Progenitor cell of endocrine pancreas (in vitro differentiated cells): ENCODE data around the gene FOXP1. TPM values are rescaled to one million over a fixed set of nuclear protein-coding genes. Genes with fewer than 3 reads are reported as not detected.
"Not testable (repeated sequence)": the region's sequence is repeated elsewhere in the genome, so short reads cannot be mapped to it uniquely, and the experiment has no call there.

Experiments used
- DNase-seq: peaks from one replicate; pipeline ENCODE4 v3.0.0; 2021; ENCODE audit warnings: low spot score; ENCODE audit not compliant: unreplicated experiment
- H3K27ac Mint-ChIP-seq: 2 replicates; pipeline ENCODE4 v1.8.0; 2021; ENCODE audit warnings: mild to moderate bottlenecking, moderate library complexity, mixed read lengths
- H3K27me3 Mint-ChIP-seq: 2 replicates; pipeline ENCODE4 v1.8.0; 2021; ENCODE audit warnings: mixed read lengths
- H3K36me3 Mint-ChIP-seq: 2 replicates; pipeline ENCODE4 v1.8.0; 2022; ENCODE audit warnings: mixed read lengths; ENCODE audit not compliant: insufficient read depth
- H3K4me1 Mint-ChIP-seq: 2 replicates; pipeline ENCODE4 v1.8.0; 2021; ENCODE audit warnings: low read depth, mixed read lengths
- H3K4me3 Mint-ChIP-seq: 2 replicates; pipeline ENCODE4 v1.8.0; 2021; ENCODE audit warnings: low read depth, mild to moderate bottlenecking, moderate library complexity, mixed read lengths
- H3K9me3 Mint-ChIP-seq: 2 replicates; pipeline ENCODE4 v1.8.0; 2021; ENCODE audit warnings: low read depth, mixed read lengths
- total RNA-seq: library from RNA; stranded (reverse); gene quantifications from 2 replicates; pipeline ENCODE4 v1.2.1, GENCODE V29; 2021
- TF ChIP-seq, protein P1 (sequence below): fragments of 200-600 bp; sonication (generic); IDR thresholded peaks from one replicate; pipeline ENCODE4 v1.5.0; 2021; ENCODE audit warnings: antibody characterized with exemption, mild to moderate bottlenecking; ENCODE audit not compliant: unreplicated experiment

The FOXP1 gene
- total RNA-seq, 1 donor from 2014 or later: 242 TPM

DNA sequence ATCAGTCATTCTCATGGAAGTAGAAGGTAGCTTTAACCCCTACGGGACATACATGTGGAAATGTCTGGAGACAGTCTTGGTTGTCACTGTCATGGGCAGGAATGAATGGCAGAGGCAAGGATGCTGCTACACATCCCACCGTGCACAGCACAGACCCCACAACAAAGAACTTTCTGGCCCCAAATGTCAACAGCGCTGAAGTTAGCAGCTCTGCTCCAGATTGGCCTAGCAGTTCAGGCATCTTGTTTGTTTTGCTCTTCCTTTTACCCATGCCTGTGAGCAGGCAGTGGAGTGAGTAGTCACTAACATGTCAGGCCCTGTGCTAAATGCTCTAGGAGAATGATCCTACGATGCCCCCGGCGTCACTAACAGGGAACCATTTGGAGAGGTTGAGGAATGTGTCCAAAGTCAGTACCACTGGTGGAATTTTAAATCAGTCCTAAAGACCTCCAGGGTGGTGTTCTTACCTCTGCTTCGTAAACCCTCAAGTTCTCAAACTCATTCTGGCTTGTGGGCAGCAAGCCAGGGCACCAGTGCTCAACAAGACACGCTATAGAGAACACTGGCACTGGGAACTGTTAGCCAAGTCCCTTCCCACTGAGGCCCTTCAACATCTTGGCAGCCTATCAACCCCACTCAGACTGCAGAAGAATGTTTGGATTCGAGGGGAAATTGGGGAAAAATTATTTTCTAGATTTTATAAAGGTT lies 142.2 kb downstream of the FOXP1 start:
- H3K4me3 Mint-ChIP-seq: no peak overlapping the region
- peaks cover 14% of the 10 kb centered on the region for H3K36me3 Mint-ChIP-seq
- no peak overlapping the region for H3K27ac Mint-ChIP-seq
- no peak for DNase-seq
- peaks cover 11% of the 10 kb centered on the region for H3K4me1 Mint-ChIP-seq
- H3K9me3 Mint-ChIP-seq: peaks cover under 1% of the 10 kb centered on the region
- H3K27me3 Mint-ChIP-seq: no peaks in the 10 kb centered on the region
- TF ChIP-seq, protein P1, sequence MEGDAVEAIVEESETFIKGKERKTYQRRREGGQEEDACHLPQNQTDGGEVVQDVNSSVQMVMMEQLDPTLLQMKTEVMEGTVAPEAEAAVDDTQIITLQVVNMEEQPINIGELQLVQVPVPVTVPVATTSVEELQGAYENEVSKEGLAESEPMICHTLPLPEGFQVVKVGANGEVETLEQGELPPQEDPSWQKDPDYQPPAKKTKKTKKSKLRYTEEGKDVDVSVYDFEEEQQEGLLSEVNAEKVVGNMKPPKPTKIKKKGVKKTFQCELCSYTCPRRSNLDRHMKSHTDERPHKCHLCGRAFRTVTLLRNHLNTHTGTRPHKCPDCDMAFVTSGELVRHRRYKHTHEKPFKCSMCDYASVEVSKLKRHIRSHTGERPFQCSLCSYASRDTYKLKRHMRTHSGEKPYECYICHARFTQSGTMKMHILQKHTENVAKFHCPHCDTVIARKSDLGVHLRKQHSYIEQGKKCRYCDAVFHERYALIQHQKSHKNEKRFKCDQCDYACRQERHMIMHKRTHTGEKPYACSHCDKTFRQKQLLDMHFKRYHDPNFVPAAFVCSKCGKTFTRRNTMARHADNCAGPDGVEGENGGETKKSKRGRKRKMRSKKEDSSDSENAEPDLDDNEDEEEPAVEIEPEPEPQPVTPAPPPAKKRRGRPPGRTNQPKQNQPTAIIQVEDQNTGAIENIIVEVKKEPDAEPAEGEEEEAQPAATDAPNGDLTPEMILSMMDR: no peak

DNA sequence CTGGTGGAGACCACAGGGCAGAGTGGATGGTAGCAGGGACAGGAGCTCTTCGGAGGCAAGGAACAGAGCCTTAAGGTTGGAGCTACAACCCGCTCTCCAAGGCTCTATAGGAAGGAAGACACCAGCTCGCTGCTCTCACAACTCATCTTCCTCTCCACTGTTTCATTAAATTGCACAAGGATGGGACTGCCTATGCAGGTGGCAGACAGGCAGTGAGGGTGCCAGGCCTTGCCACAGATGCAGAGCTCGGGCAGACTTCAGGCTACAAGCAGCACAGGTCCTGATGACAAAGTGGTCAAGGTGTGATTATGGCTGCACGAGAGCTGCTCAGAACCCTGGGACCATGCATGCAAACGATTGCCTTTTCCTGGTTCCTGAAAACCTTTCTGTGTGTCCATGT lies 144.6 kb downstream of the FOXP1 start:
- H3K27ac Mint-ChIP-seq: no peak overlapping the region
- H3K36me3 Mint-ChIP-seq: peaks cover 23% of the 10 kb centered on the region
- TF ChIP-seq, protein P1: no peak
- no peak overlapping the region for H3K4me3 Mint-ChIP-seq
- H3K27me3 Mint-ChIP-seq: no peaks in the 10 kb centered on the region
- no peak for DNase-seq
- peaks cover 9% of the 10 kb centered on the region for H3K9me3 Mint-ChIP-seq
- peaks cover 13% of the 10 kb centered on the region for H3K4me1 Mint-ChIP-seq

DNA sequence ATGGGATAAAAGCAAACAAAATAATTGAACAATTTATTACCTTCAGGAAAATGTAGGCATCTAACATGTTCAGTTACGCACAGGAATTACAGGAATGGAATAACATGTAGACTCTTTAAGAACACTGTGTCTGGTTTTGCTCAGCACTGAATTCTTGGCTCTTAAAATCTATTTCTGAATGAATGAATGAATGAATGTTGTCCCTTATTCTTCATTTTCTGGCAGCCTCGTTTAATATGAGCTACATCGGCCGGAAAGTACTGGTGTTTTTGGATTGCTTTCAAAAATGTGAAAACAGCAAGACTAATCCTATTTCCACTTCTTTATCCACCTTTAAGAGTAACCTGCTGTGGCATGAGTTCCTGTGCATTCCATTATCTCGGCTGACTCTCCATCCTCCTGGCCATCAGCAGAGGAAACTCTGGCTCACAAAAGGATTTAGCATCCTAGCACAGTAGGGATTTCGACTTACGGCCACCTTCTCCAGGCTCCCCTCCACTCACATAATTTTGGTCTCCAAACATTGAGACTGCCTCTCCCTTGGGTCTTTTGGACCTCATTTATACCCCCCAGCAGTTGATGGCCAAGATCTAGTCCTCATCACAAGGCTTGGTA lies 145.3 kb downstream of the FOXP1 start:
- TF ChIP-seq, protein P1: no peak
- H3K27me3 Mint-ChIP-seq: no peaks in the 10 kb centered on the region
- peaks cover 9% of the 10 kb centered on the region for H3K9me3 Mint-ChIP-seq
- H3K36me3 Mint-ChIP-seq: peaks cover 21% of the 10 kb centered on the region
- no peak for DNase-seq
- H3K4me3 Mint-ChIP-seq: no peak overlapping the region
- H3K27ac Mint-ChIP-seq: no peak overlapping the region
- H3K4me1 Mint-ChIP-seq: peaks cover 20% of the 10 kb centered on the region

DNA sequence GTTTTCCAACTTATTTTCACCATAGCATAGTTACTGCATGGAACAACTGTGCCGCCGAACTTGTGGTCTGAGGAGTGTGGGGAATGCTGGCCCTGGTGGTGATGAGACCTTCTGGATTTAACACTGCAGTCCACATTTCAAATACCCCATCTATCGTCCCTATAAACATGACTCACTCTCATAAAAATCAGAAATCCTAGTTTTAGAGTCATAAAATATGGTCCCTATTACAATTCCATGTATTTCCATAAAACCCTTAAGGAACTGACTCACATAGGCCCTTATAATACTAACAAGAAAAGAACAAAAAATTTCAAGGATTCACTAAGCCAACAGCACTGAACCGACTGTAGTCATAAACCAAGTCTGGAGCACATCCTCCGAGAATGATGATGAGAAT lies 147.2 kb downstream of the FOXP1 start:
- Mint-ChIP-seq H3K9me3 (peaks cover 9% of the 10 kb centered on the region), H3K27ac (peak overlapping the region; percentile 65), H3K36me3 (peaks cover 22% of the 10 kb centered on the region), H3K27me3 (no peaks in the 10 kb centered on the region), H3K4me1 (peaks cover 19% of the 10 kb centered on the region), H3K4me3 (no peak overlapping the region)
- DNase-seq: no peak
- TF ChIP-seq, protein P1: no peak

DNA sequence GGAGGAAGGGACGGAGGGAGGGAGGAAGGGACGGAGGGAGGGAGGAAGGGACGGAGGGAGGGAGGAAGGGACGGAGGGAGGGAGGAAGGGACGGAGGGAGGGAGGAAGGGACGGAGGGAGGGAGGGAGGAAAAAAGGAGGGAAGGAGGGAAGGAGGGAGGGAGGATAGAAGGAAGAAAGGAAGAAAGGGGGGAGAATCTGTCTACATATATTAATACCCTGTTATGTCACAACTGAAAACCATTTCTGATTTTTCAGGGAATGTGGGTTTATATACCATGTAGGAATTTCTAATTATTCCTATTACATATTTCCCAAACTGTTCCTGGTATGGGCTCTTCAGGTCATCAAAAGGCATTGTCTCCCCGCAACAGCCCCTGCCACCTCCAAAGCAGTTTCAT lies 147.7 kb downstream of the FOXP1 start:
- Mint-ChIP-seq H3K36me3 (peaks cover 22% of the 10 kb centered on the region), H3K27ac (peak overlapping the region; percentile 65), H3K4me1 (peaks cover 19% of the 10 kb centered on the region)
- H3K4me3 Mint-ChIP-seq, DNase-seq, H3K9me3 Mint-ChIP-seq, H3K27me3 Mint-ChIP-seq: not testable (repeated sequence)

DNA sequence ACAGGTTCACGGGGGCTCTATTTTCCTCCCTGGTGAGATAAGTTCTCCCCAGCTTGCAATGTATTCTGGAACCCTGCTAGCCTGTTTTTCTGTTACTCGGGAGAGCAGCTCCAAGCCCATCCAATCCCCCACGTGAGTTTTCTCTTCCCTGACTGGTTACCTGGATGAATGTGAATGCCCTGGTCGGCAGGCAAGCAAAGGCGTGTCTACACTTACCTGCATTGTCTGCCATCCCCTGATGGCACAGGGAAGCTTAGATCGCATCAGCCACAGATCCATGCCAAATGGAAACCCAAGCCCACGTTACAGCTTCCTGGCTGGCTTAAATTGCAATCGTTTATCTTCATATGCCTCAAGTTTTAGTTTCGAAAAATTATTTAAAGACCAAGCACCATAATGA lies 149.9 kb downstream of the FOXP1 start:
- H3K4me3 Mint-ChIP-seq: no peak overlapping the region

More for the DNA sequence above, 149.9 kb downstream of the FOXP1 start:
- Mint-ChIP-seq H3K36me3 (peaks cover 20% of the 10 kb centered on the region), H3K27me3 (no peaks in the 10 kb centered on the region), H3K9me3 (peaks cover 9% of the 10 kb centered on the region), H3K27ac (peak overlapping the region; percentile 30), H3K4me1 (peaks cover 28% of the 10 kb centered on the region)
- TF ChIP-seq, protein P1: no peak
- DNase-seq: no peak
